ENCODE measurements around the gene HES2.
"Not testable (repeated sequence)": the region's sequence is repeated elsewhere in the genome, so short reads cannot be mapped to it uniquely, and the experiment has no call there.

HES2 gene

GRCh38 chr1:6391951-6392808 lies 27.5 kb downstream of the HES2 start:
- DNase-seq (ENCODE audit: extremely low read depth in 1 of 2, low read depth in 1 of 2), result no peak

DNA sequence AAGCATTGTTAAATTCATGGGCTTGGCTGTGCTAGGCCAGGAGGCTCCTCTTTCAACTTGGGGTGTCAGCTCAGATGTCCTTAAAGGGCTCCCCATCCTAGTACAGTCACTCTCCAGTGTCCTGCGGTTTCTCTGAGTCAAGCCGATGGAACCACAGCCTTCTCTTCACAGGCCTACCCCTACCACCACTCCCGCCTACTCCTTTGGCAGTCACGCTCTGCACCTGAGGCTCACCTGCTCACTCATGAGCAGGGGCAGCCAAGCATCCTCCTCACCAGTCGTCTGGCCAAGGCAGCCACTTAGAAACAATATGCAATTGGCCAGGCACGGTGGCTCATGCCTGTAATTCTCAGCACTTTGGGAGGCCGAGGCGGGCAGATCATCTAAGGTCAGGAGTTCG lies 29.7 kb downstream of the HES2 start:
- DNase-seq (ENCODE audit: extremely low read depth in 1 of 2, low read depth in 1 of 2), result no peak

- no peak for DNase-seq (ENCODE audit: extremely low read depth in 1 of 2, low read depth in 1 of 2)
These were observed 33.3 kb downstream of the HES2 start for GRCh38 chr1:6386371-6386949.

DNA sequence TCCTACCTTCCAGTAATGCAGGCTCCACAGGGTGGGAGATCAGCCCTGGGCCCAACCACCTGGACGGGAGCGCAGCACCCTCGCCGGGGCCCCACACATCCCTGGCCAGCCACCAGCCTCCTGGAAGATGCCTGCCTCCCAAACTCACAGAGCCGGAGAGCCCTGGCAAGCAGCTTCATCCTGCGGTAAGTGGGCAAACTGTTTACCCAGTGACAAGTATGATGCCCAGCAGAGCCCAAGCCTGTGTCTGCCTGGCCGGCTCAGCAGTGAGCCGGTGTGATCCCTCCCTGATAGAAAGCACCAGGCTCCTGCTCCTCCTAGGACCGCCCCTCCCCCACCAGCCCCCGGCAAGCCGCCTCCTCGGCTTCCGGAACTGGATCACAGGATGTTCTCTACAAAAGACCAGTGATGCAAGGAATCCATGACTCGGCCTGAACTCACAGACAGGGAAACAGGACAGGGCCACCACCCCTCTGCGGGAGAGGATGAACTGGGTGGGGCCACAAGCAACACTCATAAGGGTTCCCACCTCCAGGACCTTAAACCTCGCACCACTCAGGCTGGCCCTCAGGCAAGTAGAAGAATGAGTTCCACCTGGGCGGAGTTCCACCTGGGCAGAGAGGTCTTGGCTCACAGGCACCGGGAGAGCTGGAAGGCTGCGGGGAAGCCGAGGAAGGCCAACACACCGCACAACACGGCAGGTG lies 34.1 kb downstream of the HES2 start:
- DNase-seq (ENCODE audit: extremely low read depth in 1 of 2, low read depth in 1 of 2), result no peak

DNA sequence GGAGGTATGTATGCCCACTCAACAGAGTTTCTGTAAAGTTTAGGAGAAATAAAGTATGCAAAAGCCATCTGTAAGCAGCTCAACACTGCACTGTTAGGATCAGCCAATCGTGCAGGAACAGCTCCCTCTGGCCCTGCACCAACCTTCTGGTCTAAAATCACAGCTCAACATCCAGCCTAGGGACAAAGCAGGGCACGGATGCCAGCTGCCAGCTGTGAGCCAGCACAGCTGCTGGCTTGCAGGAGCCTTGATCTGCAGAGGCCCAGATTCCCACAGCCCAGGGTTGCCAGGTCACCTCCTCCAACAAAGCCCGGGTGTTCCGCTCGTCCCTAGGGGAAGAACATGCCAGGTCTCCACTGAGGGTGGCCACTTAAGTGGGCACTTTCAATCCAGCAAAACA lies 34.8 kb downstream of the HES2 start:
- DNase-seq (ENCODE audit: extremely low read depth in 1 of 2, low read depth in 1 of 2), result no peak

DNA sequence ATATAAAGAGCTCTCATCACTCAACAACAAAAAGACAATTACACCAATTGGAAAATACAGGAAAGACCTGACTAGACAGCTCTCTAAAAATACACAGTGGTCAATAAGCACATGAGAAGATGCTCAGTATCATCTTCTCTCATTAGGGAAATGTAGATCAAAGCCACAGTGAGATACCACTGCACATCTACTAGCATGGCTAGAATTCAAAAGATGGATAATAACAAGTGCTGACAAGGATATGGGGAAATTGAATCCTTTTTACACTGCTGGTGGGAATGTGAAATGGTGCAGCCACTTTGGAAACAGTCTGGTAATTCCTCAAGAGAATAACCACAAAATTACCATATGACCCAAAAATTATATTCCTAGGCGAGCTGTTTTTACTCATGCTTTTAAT lies 35.6 kb downstream of the HES2 start:
- no peak for DNase-seq (ENCODE audit: extremely low read depth in 1 of 2, low read depth in 1 of 2)

- no peak for DNase-seq (ENCODE audit: extremely low read depth in 1 of 2, low read depth in 1 of 2)
These were observed 39.7 kb downstream of the HES2 start for GRCh38 chr1:6380037-6380436.

DNA sequence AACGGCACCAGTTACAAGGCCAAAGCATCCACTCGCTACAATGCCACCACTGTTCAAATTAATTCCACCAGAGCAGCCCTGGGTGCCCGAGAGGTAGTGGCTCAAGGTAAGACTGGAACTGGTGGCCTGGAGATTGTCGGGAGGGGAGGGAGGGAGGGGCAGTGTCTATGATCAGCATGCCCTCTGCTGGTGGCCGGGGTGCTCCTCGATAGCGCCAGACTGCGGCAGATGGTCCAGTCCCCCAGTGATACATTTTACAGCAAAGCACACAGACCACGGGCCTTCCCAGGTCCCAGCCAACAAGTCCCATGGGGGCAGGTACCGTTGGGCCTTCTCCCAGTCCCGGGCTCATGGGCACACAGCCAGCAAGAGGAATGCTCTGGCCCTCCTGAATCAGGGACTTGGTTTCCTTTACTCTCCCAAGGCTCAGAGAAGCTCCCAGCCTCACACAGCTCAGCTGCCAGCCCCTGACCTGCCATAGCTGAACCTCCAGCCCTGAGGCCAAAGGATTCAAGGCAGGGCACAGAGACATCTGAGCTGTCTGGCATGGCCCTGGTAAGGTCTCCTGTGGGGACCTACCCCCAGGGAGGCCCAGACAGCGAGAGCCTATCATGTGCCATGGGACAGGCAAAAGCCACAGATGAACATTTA lies 41.5 kb downstream of the HES2 start:
- DNase-seq (ENCODE audit: extremely low read depth in 1 of 2, low read depth in 1 of 2), result no peak

DNA sequence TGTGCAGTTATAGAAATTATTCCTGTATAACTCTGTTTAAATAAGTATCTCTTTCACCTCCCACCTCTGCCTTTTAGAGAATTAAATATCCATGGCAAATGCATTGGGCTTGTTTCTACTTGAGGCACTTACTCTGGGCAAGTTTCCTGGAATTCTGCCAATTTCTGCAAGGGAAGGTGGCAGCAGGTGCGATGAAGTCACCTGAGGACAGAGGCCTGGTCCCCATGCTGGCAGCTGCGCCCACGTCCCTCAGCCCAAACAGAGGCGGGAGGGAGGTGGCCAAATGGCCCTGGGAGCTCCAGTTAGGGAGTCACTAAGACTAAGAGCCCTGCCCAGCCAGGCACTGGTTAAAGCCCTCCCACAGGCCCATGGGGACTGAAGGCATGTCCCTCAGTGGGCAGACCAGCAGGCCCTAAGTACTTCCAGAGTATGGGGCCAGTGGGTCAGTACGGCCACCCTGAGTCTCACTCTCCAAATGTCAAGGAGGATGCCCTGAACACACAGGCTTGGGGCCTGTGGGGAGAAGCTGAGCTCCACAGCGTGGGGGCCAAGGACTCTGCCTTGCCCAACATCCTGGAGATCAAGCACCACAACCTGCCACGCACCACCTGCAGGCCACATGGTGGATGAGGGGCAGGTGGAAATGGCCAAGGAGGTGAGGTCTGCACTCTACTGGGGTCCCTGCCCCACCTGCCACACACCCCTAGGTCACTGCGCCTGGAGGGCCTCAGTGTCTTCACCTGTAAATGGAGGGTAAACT lies 45.6 kb downstream of the HES2 start:
- no peak for DNase-seq (ENCODE audit: extremely low read depth in 1 of 2, low read depth in 1 of 2)

- not testable (repeated sequence) for DNase-seq (ENCODE audit: extremely low read depth in 1 of 2, low read depth in 1 of 2)
These were observed 47.5 kb downstream of the HES2 start for GRCh38 chr1:6372236-6372635.

- no peak for DNase-seq (ENCODE audit: extremely low read depth in 1 of 2, low read depth in 1 of 2)
These were observed 49.7 kb downstream of the HES2 start for GRCh38 chr1:6370006-6370405.

- no peak for DNase-seq (ENCODE audit: extremely low read depth in 1 of 2, low read depth in 1 of 2)
These were observed 52.2 kb downstream of the HES2 start for GRCh38 chr1:6367381-6368012.

DNA sequence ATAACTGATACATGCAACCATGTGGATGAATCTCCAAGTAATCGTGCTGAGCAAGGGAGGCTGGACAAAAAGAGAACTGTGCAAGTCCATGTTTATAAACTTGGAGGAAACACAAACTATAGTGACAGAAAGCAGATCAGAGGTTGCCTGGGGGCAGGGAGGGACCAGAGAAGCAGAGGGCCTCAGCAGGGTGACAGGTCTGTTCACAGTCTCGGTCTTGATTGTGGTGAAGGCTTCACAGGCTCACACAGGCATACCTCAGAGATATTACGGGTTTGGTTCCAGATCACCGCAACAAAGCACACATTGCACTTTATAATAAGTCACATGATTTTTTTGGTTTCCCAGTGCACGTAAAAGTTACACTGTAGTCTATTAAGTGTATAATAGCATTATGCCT lies 54.7 kb downstream of the HES2 start:
- no peak for DNase-seq (ENCODE audit: extremely low read depth in 1 of 2, low read depth in 1 of 2)

DNA sequence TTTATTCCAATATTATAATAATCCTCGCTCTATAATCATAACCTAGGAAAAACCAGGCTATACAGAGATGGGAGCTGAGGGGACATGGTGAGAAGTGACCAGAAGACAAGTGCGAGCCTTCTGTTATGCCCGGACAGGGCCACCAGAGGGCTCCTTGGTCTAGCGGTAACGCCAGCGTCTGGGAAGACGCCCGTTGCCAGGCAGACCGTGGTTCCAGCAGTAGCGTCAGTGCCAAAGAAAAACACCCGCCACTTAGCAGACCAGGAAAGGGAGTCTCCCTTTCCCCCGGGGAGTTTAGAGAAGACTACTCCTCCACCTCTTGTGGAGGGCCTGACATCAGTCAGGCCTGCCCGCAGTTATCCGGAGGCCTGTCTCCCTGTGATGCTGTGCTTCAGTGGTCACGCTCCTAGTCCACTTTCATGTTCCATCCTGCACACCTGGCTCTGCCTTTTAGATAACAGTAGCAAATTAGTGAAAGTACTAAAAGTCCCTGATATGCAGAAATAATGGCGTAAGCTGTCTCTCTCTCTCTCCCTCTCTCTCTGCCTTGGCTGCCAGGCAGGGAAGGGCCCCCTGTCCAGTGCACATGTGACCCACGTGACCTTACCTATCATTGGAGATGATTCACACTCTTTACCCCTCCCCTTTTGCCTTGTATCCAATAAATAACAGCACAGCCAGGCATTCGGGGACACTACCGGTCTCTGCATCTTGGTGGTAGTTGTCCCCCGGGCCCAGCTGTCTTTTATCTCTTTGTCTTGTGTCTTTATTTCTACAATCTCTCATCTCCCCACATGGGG lies 56.4 kb downstream of the HES2 start:
- not testable (repeated sequence) for DNase-seq (ENCODE audit: extremely low read depth in 1 of 2, low read depth in 1 of 2)
